Trophoblast cell (in vitro differentiated cells and primary cell): Measurements from ENCODE around the gene RAET1L.
"Not testable (repeated sequence)": the region's sequence is repeated elsewhere in the genome, so short reads cannot be mapped to it uniquely, and the experiment has no call there.

ENCODE experiments used
- DNase-seq, 2 donors: peaks; one replicate each; pipeline ENCODE4 v3.0.0-alpha.2; 2016
- H2AFZ ChIP-seq: 2 replicates; pipeline ENCODE4 v1.6.1; 2013; ENCODE audit warnings: low read length, moderate library complexity, mild to moderate bottlenecking; ENCODE audit not compliant: insufficient read depth, poor library complexity
- H2AK5ac ChIP-seq: 2 replicates; pipeline ENCODE4 v1.6.1; 2013; ENCODE audit warnings: mild to moderate bottlenecking, low read length
- H2BK120ac ChIP-seq: 2 replicates; pipeline ENCODE4 v1.6.1; 2013; ENCODE audit warnings: low read length, mild to moderate bottlenecking, moderate library complexity; ENCODE audit not compliant: insufficient read depth, poor library complexity
- H2BK12ac ChIP-seq: 2 replicates; pipeline ENCODE4 v1.6.1; 2013; ENCODE audit warnings: mild to moderate bottlenecking, low read length, moderate library complexity
- H2BK5ac ChIP-seq: 2 replicates; pipeline ENCODE4 v1.6.1; 2013; ENCODE audit warnings: low read length, low read depth, moderate library complexity, mild to moderate bottlenecking; ENCODE audit not compliant: poor library complexity
- H3K14ac ChIP-seq: 2 replicates; pipeline ENCODE4 v1.6.1; 2013; ENCODE audit warnings: mild to moderate bottlenecking, low read length
- H3K18ac ChIP-seq: 2 replicates; pipeline ENCODE4 v1.6.1; 2013; ENCODE audit warnings: mild to moderate bottlenecking, low read length
- H3K23ac ChIP-seq: 2 replicates; pipeline ENCODE4 v1.6.1; 2013; ENCODE audit warnings: low read length
- H3K27ac ChIP-seq: 2 replicates; pipeline ENCODE4 v1.5.1; 2013; ENCODE audit warnings: low read depth, mild to moderate bottlenecking, inconsistent platforms, low read length, moderate library complexity
- H3K27me3 ChIP-seq: 2 replicates; pipeline ENCODE4 v1.6.1; 2013; ENCODE audit warnings: inconsistent platforms, mild to moderate bottlenecking, low read length, moderate library complexity; ENCODE audit not compliant: insufficient read depth
- H3K36me3 ChIP-seq, 2 experiments: 1 replicate in 1 of 2; 2 replicates in 1 of 2; pipeline ENCODE4 v1.6.1; 2013; ENCODE audit warnings: low read length in 2 of 2, mild to moderate bottlenecking in 2 of 2, moderate library complexity in 1 of 2; ENCODE audit not compliant: insufficient read depth in 2 of 2, control insufficient read depth in 1 of 2
- H3K4ac ChIP-seq: 2 replicates; pipeline ENCODE4 v1.6.1; 2013; ENCODE audit warnings: low read depth, mild to moderate bottlenecking, low read length, moderate library complexity
- H3K4me1 ChIP-seq, 2 experiments: 1 replicate in 1 of 2; 2 replicates in 1 of 2; pipeline ENCODE4 v1.6.1; 2013; ENCODE audit warnings: low read length in 2 of 2, mild to moderate bottlenecking in 2 of 2, moderate library complexity in 1 of 2; ENCODE audit not compliant: insufficient read depth in 2 of 2, control insufficient read depth in 1 of 2
- H3K4me2 ChIP-seq: 2 replicates; pipeline ENCODE4 v1.6.1; 2013; ENCODE audit warnings: inconsistent platforms, mild to moderate bottlenecking, low read length, moderate library complexity
- H3K4me3 ChIP-seq: 2 replicates; pipeline ENCODE4 v1.5.1; 2013; ENCODE audit warnings: mild to moderate bottlenecking, low read depth, low read length, inconsistent platforms
- H3K79me1 ChIP-seq: one replicate; pipeline ENCODE4 v1.6.1; 2013; ENCODE audit warnings: low read length
- H3K79me2 ChIP-seq: 2 replicates; pipeline ENCODE4 v1.6.1; 2013; ENCODE audit warnings: low read length, mild to moderate bottlenecking; ENCODE audit not compliant: control insufficient read depth, insufficient read depth, poor library complexity
- H3K9ac ChIP-seq: 2 replicates; pipeline ENCODE4 v1.6.1; 2013; ENCODE audit warnings: mild to moderate bottlenecking, low read length
- H3K9me3 ChIP-seq: 2 replicates; pipeline ENCODE4 v1.6.1; 2013; ENCODE audit warnings: low read depth, mild to moderate bottlenecking, control low read depth, inconsistent platforms, low read length; ENCODE audit not compliant: insufficient read depth
- H4K12ac ChIP-seq: 2 replicates; pipeline ENCODE4 v1.6.1; 2013; ENCODE audit warnings: low read depth, mild to moderate bottlenecking, low read length, moderate library complexity
- H4K8ac ChIP-seq: 2 replicates; pipeline ENCODE4 v1.6.1; 2013; ENCODE audit warnings: low read depth, mild to moderate bottlenecking, low read length, moderate library complexity
- H4K91ac ChIP-seq: one replicate; pipeline ENCODE4 v1.6.1; 2013; ENCODE audit warnings: low read depth, mild to moderate bottlenecking, low read length, moderate library complexity
- WGBS: extraction: QIAGEN DNeasy Blood & Tissue Kit; methylation state at CpG from one replicate; pipeline ENCODE4 v1.1.7; 2013; ENCODE audit warnings: missing lambda C conversion rate; ENCODE audit not compliant: insufficient read length, insufficient coverage; ENCODE audit errors: extremely low coverage; 5-methylcytosine and 5-hydroxymethylcytosine counted together

RAET1L gene

GRCh38 chr6:150065083-150065482 is 39.8 kb upstream of the RAET1L start:
- H4K91ac ChIP-seq: no peak overlapping the region
- no peaks in the 10 kb centered on the region for H3K27me3 ChIP-seq
- H3K36me3 ChIP-seq: no peaks in the 10 kb centered on the region
- H2BK12ac ChIP-seq: no peak overlapping the region
- H3K27ac ChIP-seq: no peak overlapping the region
- H3K79me2 ChIP-seq: no peaks in the 10 kb centered on the region
- H3K4ac ChIP-seq: no peak overlapping the region
- H3K4me3 ChIP-seq: no peak overlapping the region
- H2AK5ac ChIP-seq: no peak overlapping the region
- no peak overlapping the region for H2AFZ ChIP-seq
- H3K4me2 ChIP-seq: no peak overlapping the region
- H4K12ac ChIP-seq: no peak overlapping the region
- H3K18ac ChIP-seq: no peak overlapping the region
- H3K9me3 ChIP-seq: peaks cover 1% of the 10 kb centered on the region
- H3K23ac ChIP-seq: no peak overlapping the region
- H3K4me1 ChIP-seq: peaks cover 5 to 8% of the 10 kb centered on the region in 2 experiments
- H2BK5ac ChIP-seq: no peak overlapping the region
- DNase-seq: no peak
- no peak overlapping the region for H2BK120ac ChIP-seq
- WGBS: no CpG with 5 or more reads among the region's 2 CpGs
- no peak overlapping the region for H3K14ac ChIP-seq
- H3K79me1 ChIP-seq: no peaks in the 10 kb centered on the region
- no peak overlapping the region for H3K9ac ChIP-seq
- no peak overlapping the region for H4K8ac ChIP-seq

- Histone ChIP-seq H3K4ac (no peak overlapping the region), H3K79me1 (no peaks in the 10 kb centered on the region), H2AK5ac (no peak overlapping the region), H4K91ac (no peak overlapping the region), H3K4me3 (no peak overlapping the region), H4K8ac (no peak overlapping the region), H3K9me3 (peaks cover 1% of the 10 kb centered on the region), H4K12ac (no peak overlapping the region), H3K14ac (no peak overlapping the region), H3K4me1 (peaks cover 5% of the 10 kb centered on the region in 2 experiments), H3K23ac (no peak overlapping the region), H3K27ac (no peak overlapping the region), H3K27me3 (no peaks in the 10 kb centered on the region), H3K9ac (no peak overlapping the region), H3K4me2 (no peak overlapping the region), H2BK120ac (no peak overlapping the region), H3K18ac (no peak overlapping the region), H2BK12ac (no peak overlapping the region), H2AFZ (no peak overlapping the region), H3K79me2 (no peaks in the 10 kb centered on the region), H2BK5ac (no peak overlapping the region), H3K36me3 (no peaks in the 10 kb centered on the region)
- WGBS: no CpG with 5 or more reads among the region's 6 CpGs
- no peak for DNase-seq
Measured at GRCh38 chr6:150063640-150064039, 38.3 kb upstream of the RAET1L start.

GRCh38 chr6:150059973-150060372 is 34.6 kb upstream of the RAET1L start:
- not testable (repeated sequence) for H3K18ac ChIP-seq, DNase-seq, H4K12ac ChIP-seq, H3K27ac ChIP-seq, H3K9ac ChIP-seq, H2BK12ac ChIP-seq, H3K14ac ChIP-seq, H3K27me3 ChIP-seq, H2AK5ac ChIP-seq, H3K4me2 ChIP-seq, H3K79me2 ChIP-seq, H4K8ac ChIP-seq, H2AFZ ChIP-seq, H3K9me3 ChIP-seq, H3K4me3 ChIP-seq, H3K79me1 ChIP-seq, H3K4ac ChIP-seq, H3K4me1 ChIP-seq, H3K36me3 ChIP-seq, H2BK5ac ChIP-seq, H2BK120ac ChIP-seq, H3K23ac ChIP-seq, H4K91ac ChIP-seq
- WGBS: no CpG with 5 or more reads among the region's 7 CpGs

- no peak for DNase-seq
- Histone ChIP-seq H3K4me1 (no peaks in the 10 kb centered on the region), H2BK5ac (no peak overlapping the region), H2BK120ac (no peak overlapping the region), H3K14ac (no peak overlapping the region), H4K12ac (no peak overlapping the region), H2BK12ac (no peak overlapping the region), H3K18ac (no peak overlapping the region), H2AK5ac (no peak overlapping the region), H3K4me3 (no peak overlapping the region), H4K91ac (no peak overlapping the region), H3K23ac (no peak overlapping the region), H4K8ac (no peak overlapping the region), H3K27ac (no peak overlapping the region), H3K79me2 (no peaks in the 10 kb centered on the region), H3K9me3 (peaks cover 6% of the 10 kb centered on the region), H3K79me1 (no peaks in the 10 kb centered on the region), H3K4ac (no peak overlapping the region), H3K36me3 (no peaks in the 10 kb centered on the region), H3K27me3 (no peaks in the 10 kb centered on the region), H3K4me2 (no peak overlapping the region), H3K9ac (no peak overlapping the region), H2AFZ (no peak overlapping the region)
- WGBS: no CpG with 5 or more reads among the region's 6 CpGs
Measured at GRCh38 chr6:150058986-150059385, 33.7 kb upstream of the RAET1L start.
